HG03558 (cell line): Measurements from ENCODE around the gene DNAL4.

ENCODE experiments used
- ATAC-seq: cut with Tn5 transposase; IDR thresholded peaks from one replicate; pipeline ENCODE4 v1.9.1; 2021; ENCODE audit warnings: moderate number of reproducible peaks; ENCODE audit not compliant: unreplicated experiment; ENCODE audit errors: extremely low read depth

The DNAL4 gene

GRCh38 chr22:38729946-38730345 lies 64.0 kb downstream of the DNAL4 start:
- ATAC-seq = no peak

GRCh38 chr22:38728871-38729796 lies 64.8 kb downstream of the DNAL4 start:
- no peak for ATAC-seq
